Naive thymus-derived CD4-positive, alpha-beta T cell (primary cell): ENCODE data around the gene SRCAP. TPM values are rescaled to one million over a fixed set of nuclear protein-coding genes. Genes with fewer than 3 reads are reported as not detected.

Experiments
- ATAC-seq: fragments of 150-1000 bp; cut with Tn5 transposase; 2 replicates; pipeline ENCODE4 v1.10.0; 2021; ENCODE audit warnings: mild to moderate bottlenecking, moderate library complexity
- CTCF ChIA-PET: fragments of 350-600 bp; sonication (Branson Sonifier 250); formaldehyde crosslinking; loops from one replicate; lab custom pipeline; 2021; ENCODE audit warnings: antibody characterized with exemption; lab: Charles Lee
- POLR2A ChIA-PET: fragments of 350-600 bp; sonication (Branson Sonifier 250); formaldehyde crosslinking; loops from one replicate; lab custom pipeline; 2021; ENCODE audit warnings: antibody characterized with exemption, inconsistent platforms; lab: Charles Lee
- DNase-seq, 9 donors: peaks; one replicate each; pipeline versions ENCODE4 v3.0.0 to v3.0.0-alpha.2; 2020 to 2022; ENCODE audit warnings: mixed read lengths in 1 of 9
- H3K27ac ChIP-seq: one replicate; pipeline ENCODE4 v1.7.0; 2013; ENCODE audit warnings: mild to moderate bottlenecking, low read depth, low read length, moderate library complexity
- H3K27me3 ChIP-seq, 2 donors: one replicate each; pipeline ENCODE4 v1.7.0; 2013; ENCODE audit warnings: low read length in 2 of 2, mild to moderate bottlenecking in 2 of 2, moderate library complexity in 2 of 2; ENCODE audit not compliant: control insufficient read depth in 2 of 2, insufficient read depth in 2 of 2
- H3K36me3 ChIP-seq, 3 experiments: 1 replicate in 2 of 3; 2 replicates in 1 of 3; pipeline ENCODE4 v1.7.0; 2013; ENCODE audit warnings: low read length in 3 of 3, mild to moderate bottlenecking in 3 of 3, moderate library complexity in 1 of 3; ENCODE audit not compliant: insufficient read depth in 3 of 3, control insufficient read depth in 2 of 3
- H3K4me1 ChIP-seq, 2 donors: one replicate each; pipeline ENCODE4 v1.7.0; 2013; ENCODE audit warnings: low read length in 2 of 2, mild to moderate bottlenecking in 2 of 2, moderate library complexity in 1 of 2; ENCODE audit not compliant: control insufficient read depth in 2 of 2, insufficient read depth in 2 of 2
- H3K4me3 ChIP-seq: 2 replicates; pipeline ENCODE4 v1.7.0; 2013; ENCODE audit warnings: mild to moderate bottlenecking, low read length
- H3K9me3 ChIP-seq, 3 experiments: 1 replicate in 2 of 3; 2 replicates in 1 of 3; pipeline ENCODE4 v1.7.0; 2013; ENCODE audit warnings: low read length in 3 of 3; ENCODE audit not compliant: control insufficient read depth in 2 of 3
- H3K27ac Mint-ChIP-seq, 9 donors: one replicate each; pipeline ENCODE4 v1.8.0; 2020 to 2022; ENCODE audit warnings: mixed read lengths in 9 of 9, mild to moderate bottlenecking in 8 of 9, moderate library complexity in 5 of 9, inconsistent platforms in 2 of 9
- H3K27me3 Mint-ChIP-seq, 5 donors: one replicate each; pipeline ENCODE4 v1.8.0; 2021 to 2022; ENCODE audit warnings: mixed read lengths in 5 of 5, mild to moderate bottlenecking in 1 of 5
- H3K36me3 Mint-ChIP-seq, 5 donors: one replicate each; pipeline ENCODE4 v1.8.0; 2020 to 2022; ENCODE audit warnings: mixed read lengths in 5 of 5, mild to moderate bottlenecking in 3 of 5, inconsistent platforms in 1 of 5
- H3K4me1 Mint-ChIP-seq, 7 donors: one replicate each; pipeline ENCODE4 v1.8.0; 2020 to 2022; ENCODE audit warnings: mixed read lengths in 7 of 7, mild to moderate bottlenecking in 3 of 7, inconsistent platforms in 1 of 7
- H3K4me3 Mint-ChIP-seq, 10 donors: one replicate each; pipeline ENCODE4 v1.8.0; 2020 to 2022; ENCODE audit warnings: mild to moderate bottlenecking in 10 of 10, mixed read lengths in 10 of 10, moderate library complexity in 6 of 10, inconsistent platforms in 2 of 10
- H3K9me3 Mint-ChIP-seq, 11 donors: one replicate each; pipeline ENCODE4 v1.8.0; 2020 to 2022; ENCODE audit warnings: mixed read lengths in 11 of 11, mild to moderate bottlenecking in 4 of 11, inconsistent platforms in 1 of 11, moderate library complexity in 1 of 11
- intact Hi-C, 2 donors: fragments of 100-400 bp; cut with micrococcal nuclease; formaldehyde crosslinking; loops; one replicate each; pipeline ENCODE4 v1.15.1; 2023
- polyA plus RNA-seq, 2 donors: library from polyadenylated mRNA; unstranded; fragments of 300-500 nt; fragmentation: Illumina TruSeq; gene quantifications; one replicate each; pipeline ENCODE4 v1.2.3, GENCODE V29; 2021
- total RNA-seq, 6 experiments: library from RNA in 5 of 6; stranded (reverse) in 5 of 6; gene quantifications; 1 replicate in 5 of 6; 2 replicates in 1 of 6; pipeline ENCODE4 v1.2.3 and lab custom pipeline; 2021 to 2026

Gene SRCAP
- total and polyA plus RNA-seq, 7 experiments from 2014 or later = 11.8 to 111 (median 86.7) TPM

DNA sequence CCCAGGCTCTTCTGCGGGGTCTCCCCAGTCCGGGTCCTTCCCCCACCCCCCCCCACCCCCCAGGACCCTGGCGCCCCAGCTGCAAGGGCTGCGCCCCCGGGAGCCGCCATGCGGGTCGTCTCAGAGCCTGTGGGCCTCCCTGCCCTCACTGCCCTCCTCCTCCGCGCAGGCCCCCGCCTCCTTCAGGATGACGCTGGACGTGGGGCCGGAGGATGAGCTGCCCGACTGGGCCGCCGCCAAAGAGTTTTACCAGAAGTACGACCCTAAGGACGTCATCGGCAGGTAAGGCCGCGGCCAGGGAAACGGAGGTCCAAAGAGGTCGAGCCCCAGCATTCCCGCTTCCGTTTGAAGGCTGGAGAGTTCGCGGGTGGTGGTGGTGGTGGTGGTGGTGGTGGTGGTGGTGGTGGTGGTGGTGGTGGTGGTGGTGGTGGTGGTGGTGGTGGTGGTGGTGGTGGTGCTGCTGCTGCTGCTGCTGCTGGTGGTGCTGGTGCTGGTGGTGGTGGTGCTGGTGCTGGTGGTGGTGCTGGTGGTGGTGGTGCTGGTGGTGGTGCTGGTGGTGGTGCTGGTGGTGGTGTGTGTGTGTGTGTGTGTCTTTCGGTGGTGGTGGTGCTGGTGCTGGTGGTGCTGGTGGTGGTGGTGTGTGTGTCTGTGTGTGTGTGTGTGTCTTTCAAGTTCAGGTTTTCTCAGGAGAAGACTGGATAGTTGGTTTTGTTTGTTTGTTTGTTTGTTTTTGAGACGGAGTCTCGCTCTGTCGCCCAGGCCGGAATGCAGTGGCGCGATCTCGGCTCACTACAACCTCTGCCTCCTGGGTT, 49.9 kb downstream of the SRCAP start:
- Mint-ChIP-seq H3K27ac (peak overlapping the region in 8 of 9 donors; percentile 75 to 95 (median 88)), H3K36me3 (peaks cover 5 to 19% (median 12%) of the 10 kb centered on the region in 5 donors), H3K27me3 (no peaks in the 10 kb centered on the region), H3K9me3 (peaks cover 0 to 3% (median 0%) of the 10 kb centered on the region in 11 donors), H3K4me1 (peaks cover 16 to 29% (median 27%) of the 10 kb centered on the region in 7 donors), H3K4me3 (peak overlapping the region; percentile 78 to 98 (median 90))
- peaks cover 0 to 24% (median 5%) of the 10 kb centered on the region in 3 experiments for H3K36me3 ChIP-seq
- CTCF ChIA-PET = interaction anchor here (1.5 kb wide), 1 partner anchor 66 kb away, joined by 4 read pairs; no protein-coding TSS in a partner anchor
- H3K9me3 ChIP-seq = no peaks in the 10 kb centered on the region
- peak overlapping the region; percentile 75 for H3K27ac ChIP-seq
- H3K4me3 ChIP-seq = peak overlapping the region; percentile 51
- DNase-seq (peak in 1 of 9 donors; percentile 5), ATAC-seq (peak; percentile 15)
- POLR2A ChIA-PET = interaction anchor here (0.6 to 4.4 kb wide), 17 partner anchors 11 to 414 kb away, joined by 3 to 18 read pairs (median 5); partner anchors contain the start of gene CFAP119
- no peaks in the 10 kb centered on the region for H3K27me3 ChIP-seq
- H3K4me1 ChIP-seq = peaks cover 4 to 6% of the 10 kb centered on the region in 2 donors
- intact Hi-C loops = loop anchor here (1.0 to 2.0 kb wide), 9 partner anchors 13 to 710 kb away; partner anchors contain the start of genes CFAP119 (in 2 of the 2), FBRS (in 2 of the 2), RNF40 (in 2 of the 2) and ARMC5 (in 1 of the 2)

GRCh38 chr16:30750201-30750600, 51.2 kb downstream of the SRCAP start:
- Histone ChIP-seq H3K36me3 (peaks cover 0 to 27% (median 6%) of the 10 kb centered on the region in 3 experiments), H3K9me3 (no peaks in the 10 kb centered on the region), H3K27me3 (no peaks in the 10 kb centered on the region), H3K27ac (no peak overlapping the region), H3K4me3 (no peak overlapping the region), H3K4me1 (peaks cover 4 to 6% of the 10 kb centered on the region in 2 donors)
- no peak for ATAC-seq
- peak overlapping the region in 8 of 10 donors; percentile 35 to 96 (median 88) for H3K4me3 Mint-ChIP-seq
- no peak for DNase-seq
- H3K27ac Mint-ChIP-seq = peak overlapping the region in 2 of 9 donors; percentile 16 to 82
- ChIA-PET POLR2A (interaction anchor here (1.0 to 4.4 kb wide), 2 partner anchors 9 to 14 kb away, joined by 3 to 17 read pairs; no protein-coding TSS in a partner anchor), CTCF (no interaction called here)
- peaks cover 18 to 29% (median 26%) of the 10 kb centered on the region in 7 donors for H3K4me1 Mint-ChIP-seq
- no peaks in the 10 kb centered on the region for H3K27me3 Mint-ChIP-seq
- intact Hi-C loops = no loop called here
- peaks cover 5 to 21% (median 11%) of the 10 kb centered on the region in 5 donors for H3K36me3 Mint-ChIP-seq
- peaks cover 0 to 3% (median 0%) of the 10 kb centered on the region in 11 donors for H3K9me3 Mint-ChIP-seq

- CTCF ChIA-PET = interaction anchor here (0.6 kb wide), 1 partner anchor 44 kb away, joined by 4 read pairs; no protein-coding TSS in a partner anchor
- Histone ChIP-seq H3K36me3 (peaks cover 0 to 34% (median 6%) of the 10 kb centered on the region in 3 experiments), H3K4me1 (peaks cover 4 to 6% of the 10 kb centered on the region in 2 donors), H3K9me3 (no peaks in the 10 kb centered on the region), H3K4me3 (no peak overlapping the region), H3K27me3 (no peaks in the 10 kb centered on the region), H3K27ac (no peak overlapping the region)
- Mint-ChIP-seq H3K27me3 (no peaks in the 10 kb centered on the region), H3K9me3 (peaks cover 0 to 3% (median 0%) of the 10 kb centered on the region in 11 donors), H3K27ac (peak overlapping the region in 2 of 9 donors; percentile 19 to 24), H3K4me1 (peaks cover 18 to 29% (median 25%) of the 10 kb centered on the region in 7 donors), H3K4me3 (peak overlapping the region in 8 of 10 donors; percentile 9 to 59 (median 34)), H3K36me3 (peaks cover 5 to 23% (median 10%) of the 10 kb centered on the region in 5 donors)
- intact Hi-C loops = no loop called here
- ATAC-seq (no peak), DNase-seq (no peak)
- POLR2A ChIA-PET = interaction anchor here (4.4 kb wide), 1 partner anchor 8 kb away, joined by 17 read pairs; no protein-coding TSS in a partner anchor
Observed at GRCh38 chr16:30750876-30751465, 52.0 kb downstream of the SRCAP start.

DNA sequence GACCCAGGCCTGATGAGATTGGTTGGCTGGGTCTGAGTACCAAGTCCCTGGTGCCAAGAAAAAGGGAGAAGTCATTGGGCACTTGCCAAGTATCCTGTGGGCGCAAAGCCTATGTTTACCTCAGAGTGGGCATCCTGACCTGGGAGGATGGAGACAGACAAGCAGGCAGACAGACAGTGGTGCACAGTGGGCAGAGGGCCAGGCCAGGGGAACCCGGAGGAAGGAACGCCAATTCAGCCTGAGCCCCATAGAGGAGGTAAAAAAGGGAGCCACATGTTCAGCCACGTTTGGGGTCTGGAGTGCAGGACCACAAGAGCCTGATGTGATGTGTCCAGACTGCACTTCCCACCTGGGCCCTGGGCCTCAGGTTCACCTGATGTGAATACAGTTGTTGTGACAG, 54.6 kb downstream of the SRCAP start:
- peaks cover 5 to 23% (median 10%) of the 10 kb centered on the region in 5 donors for H3K36me3 Mint-ChIP-seq
- H3K27ac ChIP-seq = no peak overlapping the region
- H3K4me3 ChIP-seq = no peak overlapping the region
- ChIA-PET CTCF (no interaction called here), POLR2A (interaction anchor here (0.8 to 1.3 kb wide), 2 partner anchors 14 to 135 kb away, joined by 3 to 4 read pairs; no protein-coding TSS in a partner anchor)
- no peaks in the 10 kb centered on the region for H3K9me3 ChIP-seq
- H3K9me3 Mint-ChIP-seq = no peaks in the 10 kb centered on the region
- no peaks in the 10 kb centered on the region for H3K27me3 Mint-ChIP-seq
- H3K4me1 Mint-ChIP-seq = peaks cover 13 to 21% (median 16%) of the 10 kb centered on the region in 7 donors
- no peak overlapping the region for H3K27ac Mint-ChIP-seq
- intact Hi-C loops = no loop called here
- H3K27me3 ChIP-seq = no peaks in the 10 kb centered on the region
- H3K36me3 ChIP-seq = peaks cover 0 to 51% (median 6%) of the 10 kb centered on the region in 3 experiments
- no peak overlapping the region for H3K4me3 Mint-ChIP-seq
- no peak for DNase-seq
- no peak for ATAC-seq
- peaks cover 0 to 4% of the 10 kb centered on the region in 2 donors for H3K4me1 ChIP-seq

GRCh38 chr16:30755955-30756780, 57.2 kb downstream of the SRCAP start:
- no peaks in the 10 kb centered on the region for H3K9me3 Mint-ChIP-seq
- ChIA-PET POLR2A (no interaction called here), CTCF (no interaction called here)
- peaks cover 5 to 28% (median 10%) of the 10 kb centered on the region in 7 donors for H3K4me1 Mint-ChIP-seq
- H3K27me3 Mint-ChIP-seq = no peaks in the 10 kb centered on the region
- H3K4me3 Mint-ChIP-seq = no peak overlapping the region
- peaks cover 0 to 47% (median 6%) of the 10 kb centered on the region in 3 experiments for H3K36me3 ChIP-seq
- intact Hi-C loops = no loop called here
- no peak for DNase-seq
- peaks cover 5 to 6% of the 10 kb centered on the region in 2 donors for H3K4me1 ChIP-seq
- no peaks in the 10 kb centered on the region for H3K9me3 ChIP-seq
- H3K36me3 Mint-ChIP-seq = peaks cover 5 to 18% (median 8%) of the 10 kb centered on the region in 5 donors
- no peak for ATAC-seq
- H3K27ac ChIP-seq = no peak overlapping the region
- H3K27ac Mint-ChIP-seq = peak overlapping the region in 1 of 9 donors; percentile 79
- H3K4me3 ChIP-seq = no peak overlapping the region
- no peaks in the 10 kb centered on the region for H3K27me3 ChIP-seq

- Mint-ChIP-seq H3K9me3 (no peaks in the 10 kb centered on the region), H3K27ac (no peak overlapping the region), H3K36me3 (peaks cover 0 to 13% (median 4%) of the 10 kb centered on the region in 5 donors), H3K4me3 (no peak overlapping the region), H3K4me1 (peaks cover 6 to 24% (median 9%) of the 10 kb centered on the region in 7 donors), H3K27me3 (no peaks in the 10 kb centered on the region)
- Histone ChIP-seq H3K27ac (no peak overlapping the region), H3K36me3 (peaks cover 0 to 44% (median 6%) of the 10 kb centered on the region in 3 experiments), H3K9me3 (no peaks in the 10 kb centered on the region), H3K4me3 (no peak overlapping the region), H3K27me3 (no peaks in the 10 kb centered on the region), H3K4me1 (peaks cover 6% of the 10 kb centered on the region in 2 donors)
- ATAC-seq = no peak
- no peak for DNase-seq
- intact Hi-C loops = no loop called here
- ChIA-PET CTCF (no interaction called here), POLR2A (no interaction called here)
Observed at GRCh38 chr16:30756781-30757100, 57.8 kb downstream of the SRCAP start.
